HepG2 (cell line): Measurements from ENCODE around the gene FSTL1. TPM values are rescaled to one million over a fixed set of nuclear protein-coding genes. Genes with fewer than 3 reads are reported as not detected.

ENCODE experiments used
- ATAC-seq: fragments of 200-7000 bp; cut with Tn5 transposase; 3 replicates; pipeline ENCODE4 v1.9.1; 2020; ENCODE audit warnings: mild to moderate bottlenecking, moderate library complexity
- BruUV-seq: library from RNA; stranded (reverse); fragments of 400-500 nt; replicated peaks from 2 replicates; lab custom pipeline; 2021; lab: Mats Ljungman, UMichigan
- CTCF ChIA-PET: fragments of 300-600 bp; formaldehyde crosslinking; extraction: SDS; loops from one replicate; lab custom pipeline; 2021; ENCODE audit warnings: low total read pairs, inconsistent platforms, low intra/inter-chr PET ratio; lab: Yijun Ruan, JAX
- POLR2A ChIA-PET: fragments of 350-600 bp; sonication (Branson Sonifier 250); formaldehyde crosslinking; loops from one replicate; lab custom pipeline; 2020; ENCODE audit warnings: antibody characterized with exemption, inconsistent platforms; lab: Yijun Ruan, JAX
- DNase-seq: peaks from one replicate; pipeline ENCODE4 v3.0.0-alpha.2; 2015; ENCODE audit warnings: low spot score
- FAIRE-seq: peaks from 3 replicates; lab custom pipeline; 2011; peaks lifted over from hg19 to GRCh38; lab: Jason Lieb, UNC
- H2AFZ ChIP-seq: one replicate; pipeline ENCODE4 v1.6.1; 2011; ENCODE audit warnings: low read length, inconsistent platforms
- H3K27ac ChIP-seq: fragments of 300-600 bp; 3 replicates; pipeline ENCODE4 v1.8.0; 2011; ENCODE audit warnings: mixed run types, mild to moderate bottlenecking, mixed read lengths, low read length, inconsistent platforms; ENCODE audit not compliant: insufficient read depth; ENCODE audit errors: extremely low read length
- H3K27me3 ChIP-seq, 2 experiments: fragments of 200-600 bp in 1 of 2; 2 replicates in 1 of 2; 3 replicates in 1 of 2; pipeline versions ENCODE4 v1.6.0 to v1.8.0; 2011; ENCODE audit warnings: low read length in 2 of 2, mild to moderate bottlenecking in 2 of 2, moderate library complexity in 2 of 2, inconsistent platforms in 1 of 2; ENCODE audit not compliant: insufficient read depth in 2 of 2, control insufficient read depth in 1 of 2
- H3K36me3 ChIP-seq, 2 experiments: fragments of 200-600 bp in 1 of 2; replicated peaks in 1 of 2; 2 replicates in 1 of 2; 3 replicates in 1 of 2; pipeline versions ENCODE4 v1.5.1 to v1.8.0; 2011; ENCODE audit warnings: low read length in 2 of 2, inconsistent platforms in 1 of 2; ENCODE audit not compliant: insufficient read depth in 2 of 2, control insufficient read depth in 1 of 2
- H3K4me1 ChIP-seq: 2 replicates; pipeline ENCODE4 v1.5.1; 2012; ENCODE audit warnings: low read length, inconsistent platforms; ENCODE audit not compliant: insufficient read depth
- H3K4me2 ChIP-seq: 2 replicates; pipeline ENCODE4 v1.6.0; 2011; ENCODE audit warnings: low read depth, low read length, inconsistent platforms
- H3K4me3 ChIP-seq, 3 experiments: fragments of 200-600 bp in 1 of 3; sonication (generic), shearing (Covaris generic) in 1 of 3; replicated peaks in 1 of 3; 2 replicates each; pipeline ENCODE4 v1.5.1; 2011 to 2016; ENCODE audit warnings: low read length in 3 of 3, inconsistent platforms in 2 of 3, low read depth in 2 of 3, mild to moderate bottlenecking in 2 of 3, control low read depth in 1 of 3, mixed read lengths in 1 of 3; ENCODE audit not compliant: insufficient read depth in 1 of 3
- H3K79me2 ChIP-seq: one replicate; pipeline ENCODE4 v1.6.1; 2011; ENCODE audit warnings: low read length, inconsistent platforms; ENCODE audit not compliant: insufficient read depth
- H3K9ac ChIP-seq: 2 replicates; pipeline ENCODE4 v1.6.0; 2011; ENCODE audit warnings: mild to moderate bottlenecking, low read depth, low read length, inconsistent platforms; ENCODE audit not compliant: insufficient read depth
- H3K9me3 ChIP-seq: 2 replicates; pipeline ENCODE4 v1.5.1; 2012; ENCODE audit warnings: mild to moderate bottlenecking, low read length
- H4K20me1 ChIP-seq: 2 replicates; pipeline ENCODE4 v1.6.0; 2011; ENCODE audit warnings: inconsistent platforms, mild to moderate bottlenecking, low read length, moderate library complexity; ENCODE audit not compliant: insufficient read depth
- ARID3A ChIP-seq: IDR thresholded peaks from 2 replicates; pipeline ENCODE4 v1.6.1; 2012; ENCODE audit warnings: low read depth, low read length, improper control_type of control experiment
- CBFB ChIP-seq: sonication (generic); formaldehyde crosslinking; IDR thresholded peaks from 2 replicates; pipeline ENCODE4 v1.4.0; 2020; ENCODE audit warnings: missing genetic modification reagents
- CCDC6 ChIP-seq: sonication (generic); formaldehyde crosslinking; IDR thresholded peaks from 2 replicates; pipeline ENCODE4 v1.8.1; 2022; ENCODE audit warnings: mild to moderate bottlenecking, missing genetic modification reagents, moderate library complexity
- EEA1 ChIP-seq: sonication (generic); formaldehyde crosslinking; IDR thresholded peaks from 2 replicates; pipeline ENCODE4 v1.5.1; 2020; ENCODE audit warnings: mild to moderate bottlenecking, missing genetic modification reagents, borderline replicate concordance
- HMG20B ChIP-seq: conservative IDR thresholded peaks from 2 replicates; pipeline ENCODE4 v1.6.1; 2016; ENCODE audit warnings: missing genetic modification reagents, missing compliant biosample characterization
- HNRNPLL ChIP-seq: fragments of 200-400 bp; formaldehyde crosslinking; IDR thresholded peaks from 2 replicates; pipeline ENCODE4 v1.6.1; 2017; ENCODE audit warnings: mild to moderate bottlenecking, low read depth, low read length; ENCODE audit not compliant: poor library complexity, severe bottlenecking
- NFATC3 ChIP-seq: sonication (generic); formaldehyde crosslinking; IDR thresholded peaks from 2 replicates; pipeline ENCODE4 v1.5.1; 2020; ENCODE audit warnings: mild to moderate bottlenecking, missing genetic modification reagents
- PCBP1 ChIP-seq: fragments of 200-400 bp; formaldehyde crosslinking; IDR thresholded peaks from 2 replicates; pipeline ENCODE4 v1.6.1; 2017; ENCODE audit warnings: mild to moderate bottlenecking, low read depth, low read length, borderline replicate concordance
- PREB ChIP-seq: sonication (generic); formaldehyde crosslinking; IDR thresholded peaks from 2 replicates; pipeline ENCODE4 v1.4.0; 2020; ENCODE audit warnings: missing genetic modification reagents
- ZFP41 ChIP-seq: sonication (generic); formaldehyde crosslinking; IDR thresholded peaks from 2 replicates; pipeline ENCODE4 v1.4.0; 2020; ENCODE audit warnings: mild to moderate bottlenecking, missing genetic modification reagents, borderline replicate concordance
- ZNF121 ChIP-seq: sonication (generic); formaldehyde crosslinking; IDR thresholded peaks from 2 replicates; pipeline ENCODE4 v1.5.0; 2020; ENCODE audit warnings: mild to moderate bottlenecking, missing genetic modification reagents
- ZNF207 ChIP-seq: fragments of 450-650 bp; IDR thresholded peaks from 2 replicates; pipeline ENCODE4 v1.6.1; 2016; ENCODE audit warnings: antibody characterized with exemption, borderline replicate concordance
- ZNF329 ChIP-seq: sonication (generic); formaldehyde crosslinking; IDR thresholded peaks from 2 replicates; pipeline ENCODE4 v1.9.0; 2021; ENCODE audit warnings: low read depth, mild to moderate bottlenecking, missing genetic modification reagents
- ZNF546 ChIP-seq: sonication (generic); formaldehyde crosslinking; conservative IDR thresholded peaks from 2 replicates; pipeline ENCODE4 v1.8.1; 2023; ENCODE audit warnings: mild to moderate bottlenecking, missing genetic modification reagents
- ZNF672 ChIP-seq: sonication (generic); formaldehyde crosslinking; IDR thresholded peaks from 2 replicates; pipeline ENCODE4 v1.8.1; 2022; ENCODE audit warnings: missing genetic modification reagents
- ZUFSP ChIP-seq: sonication (generic); formaldehyde crosslinking; IDR thresholded peaks from 2 replicates; pipeline ENCODE4 v1.9.0; 2021; ENCODE audit warnings: missing genetic modification reagents, mild to moderate bottlenecking, borderline replicate concordance
- WGBS: methylation state at CpG from one replicate; pipeline ENCODE4 v1.1.6; 2017; ENCODE audit warnings: low lambda C conversion rate; 5-methylcytosine and 5-hydroxymethylcytosine counted together
- in situ Hi-C: cut with HindIII; loops from 2 replicates; pipeline ENCODE4 v1.10.0; 2017; ENCODE audit warnings: low pct_unique_long_range_greater_than_20kb; ENCODE audit not compliant: extremely low pct_ligation_motif_present
- intact Hi-C: fragments of 100-400 bp; cut with micrococcal nuclease; formaldehyde crosslinking; loops from one replicate; pipeline ENCODE4 v1.10.0; 2022; ENCODE audit not compliant: unreplicated experiment
- polyA plus RNA-seq, 8 experiments: library from polyadenylated mRNA; depleted of rRNA in 3 of 8; stranded (reverse) in 7 of 8; unstranded in 1 of 8; fragments of >200 nt; fragmentation: Illumina TruSeq in 4 of 8; extraction: Trizol in 4 of 8; gene quantifications; 2 replicates each; pipeline versions ENCODE4 v1.2.1 to v1.2.3, GENCODE V29; 2011 to 2016; ENCODE audit warnings: low read depth in 4 of 8, missing spikeins in 1 of 8, mixed read lengths in 1 of 8; ENCODE audit not compliant: insufficient read depth in 1 of 8
- total RNA-seq, 5 experiments: library from RNA; depleted of rRNA; stranded (reverse); fragments of >200 nt; fragmentation: Illumina TruSeq; extraction: Trizol; gene quantifications; 2 replicates each; pipeline ENCODE4 v1.2.3, GENCODE V29; 2016; ENCODE audit warnings: low read depth in 1 of 5
- TF ChIP-seq, protein P1 (sequence below): sonication (generic); formaldehyde crosslinking; IDR thresholded peaks from 2 replicates; pipeline ENCODE4 v1.5.1; 2020; ENCODE audit warnings: missing genetic modification reagents, mild to moderate bottlenecking, borderline replicate concordance

The FSTL1 gene
- total and polyA plus RNA-seq, 2 of the 13 experiments (the other 11 are each of a cell fraction or from before 2014, with no cell fraction given), result 0.07 to 0.29 TPM

DNA sequence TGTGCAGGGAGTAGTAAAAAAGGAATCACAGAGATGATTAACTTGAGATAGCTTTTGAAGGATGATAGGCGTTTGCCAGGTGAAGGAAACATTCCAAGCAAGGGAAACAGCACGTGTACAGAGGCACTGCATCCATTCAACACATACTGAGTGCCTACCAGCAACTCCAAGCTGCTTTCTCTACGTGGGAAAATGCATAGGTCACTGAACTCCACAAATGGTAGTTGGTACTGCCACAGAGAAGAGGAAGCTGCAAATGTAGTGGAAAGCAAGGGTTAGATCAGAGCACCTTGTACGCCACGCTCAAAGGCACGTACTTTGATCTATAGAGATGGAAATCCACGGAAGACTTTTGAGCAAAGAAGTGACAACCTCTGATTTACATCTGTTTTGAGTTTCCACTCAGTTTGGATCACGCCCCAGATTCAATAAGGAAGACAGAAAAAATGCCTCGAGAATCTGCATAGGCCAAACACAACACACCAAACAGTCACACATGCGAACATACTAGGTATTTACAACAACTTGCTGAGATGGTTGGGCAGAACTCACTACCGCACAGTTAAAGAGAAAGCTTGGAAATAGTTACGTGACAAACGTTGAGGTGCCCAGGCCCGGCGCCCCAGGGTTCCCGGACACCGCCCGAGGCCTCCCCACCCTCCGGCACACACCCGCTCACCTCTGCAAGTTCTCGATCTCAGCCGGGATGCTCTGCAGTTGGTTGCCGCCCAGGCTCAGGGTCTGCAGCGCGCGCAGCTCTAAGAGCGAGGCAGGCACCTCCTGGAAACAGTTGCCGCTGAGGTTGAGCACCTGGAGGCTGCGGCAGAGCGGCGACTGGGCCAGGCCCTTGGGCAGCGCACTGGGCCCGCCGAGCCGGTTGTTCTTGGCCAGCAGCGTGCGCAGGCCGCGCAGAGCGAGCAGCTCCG lies 102.5 kb downstream of the FSTL1 start (continued):
- TF ChIP-seq HNRNPLL, result peak; percentile 95
- no peak for TF ChIP-seq ZNF672 (CRISPR knock-in tag)

GRCh38 chr3:120344349-120344748 lies 106.4 kb downstream of the FSTL1 start:
- Histone ChIP-seq H3K4me1 (peaks cover 53% of the 10 kb centered on the region), H3K27me3 (no peaks in the 10 kb centered on the region), H3K9me3 (peaks cover 3% of the 10 kb centered on the region), H3K27ac (no peak overlapping the region), H3K9ac (no peak overlapping the region), H3K36me3 (peaks cover 3 to 4% of the 10 kb centered on the region in 2 experiments; a peak in 2 of 5 replicates), H3K4me3 (no peak overlapping the region), H3K4me2 (no peak overlapping the region), H2AFZ (no peak overlapping the region), H4K20me1 (peaks cover 5% of the 10 kb centered on the region), H3K79me2 (peaks cover 72% of the 10 kb centered on the region)
- WGBS, result 70% methylated on average over 1 of the region's 1 CpG
- CTCF ChIA-PET, result no interaction called here
- ATAC-seq (no peak), DNase-seq (peak; percentile 52), FAIRE-seq (no peak)
- intact Hi-C loops (loop anchor here (10.0 kb wide), 2 partner anchors 100 to 250 kb away; partner anchors contain the start of gene GSK3B), in situ Hi-C loops (no loop called here)
- POLR2A ChIA-PET, result no interaction called here
- BruUV-seq, result no TSS peak
- TF ChIP-seq CBFB (CRISPR knock-in tag) (0 out of 2 replicates have a peak, but pooled peaks have one; percentile 24), ZNF329 (no peak), ARID3A (no peak), CCDC6 (CRISPR knock-in tag) (no peak), ZUFSP (CRISPR knock-in tag) (no peak), ZFP41 (CRISPR knock-in tag) (no peak), ZNF546 (CRISPR knock-in tag) (no peak), EEA1 (CRISPR knock-in tag) (no peak), ZNF121 (CRISPR knock-in tag) (no peak), PREB (CRISPR knock-in tag) (no peak), PCBP1 (no peak), ZNF207 (no peak), HMG20B (CRISPR knock-in tag) (no peak), NFATC3 (CRISPR knock-in tag) (no peak)
- TF ChIP-seq, protein P1, sequence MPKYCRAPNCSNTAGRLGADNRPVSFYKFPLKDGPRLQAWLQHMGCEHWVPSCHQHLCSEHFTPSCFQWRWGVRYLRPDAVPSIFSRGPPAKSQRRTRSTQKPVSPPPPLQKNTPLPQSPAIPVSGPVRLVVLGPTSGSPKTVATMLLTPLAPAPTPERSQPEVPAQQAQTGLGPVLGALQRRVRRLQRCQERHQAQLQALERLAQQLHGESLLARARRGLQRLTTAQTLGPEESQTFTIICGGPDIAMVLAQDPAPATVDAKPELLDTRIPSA (CRISPR knock-in tag), result no peak
